SK-N-SH (cell line): ENCODE data around the gene CHL1. TPM values are rescaled to one million over a fixed set of nuclear protein-coding genes. Genes with fewer than 3 reads are reported as not detected.

Source experiments
- CTCF ChIA-PET: fragments of 300-600, 350-600 bp; formaldehyde crosslinking; extraction: SDS; loops from one replicate; lab custom pipeline; 2021; lab: Yijun Ruan, JAX
- POLR2A ChIA-PET: fragments of 350-600 bp; sonication (Branson Sonifier 250); formaldehyde crosslinking; extraction: SDS; loops from one replicate; lab custom pipeline; 2020; ENCODE audit warnings: antibody characterized with exemption, inconsistent platforms; lab: Yijun Ruan, JAX
- DNase-seq: peaks from one replicate; pipeline ENCODE4 v3.0.0; 2012
- H2AFZ ChIP-seq: fragments of 200-600 bp; sonication (generic); 2 replicates; pipeline ENCODE4 v1.8.1; 2016; ENCODE audit warnings: antibody characterized with exemption, mild to moderate bottlenecking, low read depth
- H3F3A ChIP-seq: fragments of 200-600 bp; sonication (generic); replicated peaks from 2 replicates; pipeline ENCODE3; 2016; ENCODE audit warnings: antibody characterized with exemption, mild to moderate bottlenecking; ENCODE audit not compliant: insufficient read depth
- H3K27ac ChIP-seq, 2 experiments: fragments of 200-500 bp in 1 of 2; fragments of 200-600 bp in 1 of 2; sonication (Bioruptor generic) in 1 of 2; sonication (generic), shearing (Covaris generic) in 1 of 2; 2 replicates each; pipeline versions ENCODE4 v1.5.1 to v1.6.1; 2014 to 2016; ENCODE audit warnings: low read depth in 2 of 2, inconsistent platforms in 1 of 2, low read length in 1 of 2, mild to moderate bottlenecking in 1 of 2, mixed read lengths in 1 of 2
- H3K27me3 ChIP-seq: fragments of 200-600 bp; sonication (generic), shearing (Covaris generic); 2 replicates; pipeline ENCODE4 v1.6.1; 2016; ENCODE audit warnings: mixed run types; ENCODE audit not compliant: insufficient read depth
- H3K36me3 ChIP-seq, 2 experiments: fragments of 200-500 bp in 1 of 2; fragments of 200-600 bp in 1 of 2; sonication (Bioruptor generic) in 1 of 2; sonication (generic) in 1 of 2; replicated peaks in 1 of 2; 2 replicates each; pipeline versions ENCODE3 to v1.5.1; 2014 to 2016; ENCODE audit warnings: low read length in 1 of 2, mild to moderate bottlenecking in 1 of 2; ENCODE audit not compliant: insufficient read depth in 2 of 2, control insufficient read depth in 1 of 2
- H3K4me1 ChIP-seq, 2 experiments: fragments of 200-500 bp in 1 of 2; fragments of 200-600 bp in 1 of 2; sonication (Bioruptor generic) in 1 of 2; sonication (generic), shearing (Covaris generic) in 1 of 2; 2 replicates each; pipeline versions ENCODE4 v1.5.1 to v1.6.1; 2014 to 2016; ENCODE audit warnings: low read depth in 1 of 2, low read length in 1 of 2, mixed run types in 1 of 2; ENCODE audit not compliant: insufficient read depth in 2 of 2, control insufficient read depth in 1 of 2
- H3K4me2 ChIP-seq: fragments of 200-600 bp; sonication (generic), shearing (Covaris generic); 2 replicates; pipeline ENCODE4 v1.6.1; 2017; ENCODE audit warnings: mixed run types
- H3K4me3 ChIP-seq, 2 experiments: fragments of 200-500 bp in 1 of 2; fragments of 200-600 bp in 1 of 2; sonication (Bioruptor generic) in 1 of 2; sonication (generic), shearing (Covaris generic) in 1 of 2; 2 replicates each; pipeline versions ENCODE4 v1.5.1 to v1.8.1; 2014 to 2016; ENCODE audit warnings: low read depth in 2 of 2, inconsistent platforms in 1 of 2, low read length in 1 of 2, mild to moderate bottlenecking in 1 of 2, mixed read lengths in 1 of 2, moderate library complexity in 1 of 2
- H3K79me2 ChIP-seq: fragments of 200-600 bp; sonication (generic); 2 replicates; pipeline ENCODE4 v1.8.1; 2017; ENCODE audit warnings: mild to moderate bottlenecking; ENCODE audit not compliant: insufficient read depth
- H3K9ac ChIP-seq: fragments of 200-600 bp; sonication (generic); 2 replicates; pipeline ENCODE4 v1.6.1; 2017; ENCODE audit warnings: mixed run types
- H3K9me2 ChIP-seq: fragments of 200-600 bp; sonication (generic); 2 replicates; pipeline ENCODE4 v1.6.1; 2017; ENCODE audit warnings: mixed run types
- H3K9me3 ChIP-seq: fragments of 200-600 bp; sonication (generic); 2 replicates; pipeline ENCODE4 v1.6.1; 2017; ENCODE audit warnings: mixed run types, mild to moderate bottlenecking, moderate library complexity
- H4K20me1 ChIP-seq: fragments of 200-600 bp; sonication (generic); 2 replicates; pipeline ENCODE4 v1.6.1; 2017; ENCODE audit warnings: mild to moderate bottlenecking, mixed run types; ENCODE audit not compliant: insufficient read depth
- ELF1 ChIP-seq: IDR thresholded peaks from 2 replicates; pipeline ENCODE4 v1.4.0; 2012
- EP300 ChIP-seq, 2 experiments: IDR thresholded peaks; 2 replicates each; pipeline versions ENCODE4 v1.4.0 to v1.6.1; 2012; ENCODE audit warnings: borderline replicate concordance in 1 of 2, low read depth in 1 of 2, low read length in 1 of 2
- FOXM1 ChIP-seq: IDR thresholded peaks from 2 replicates; pipeline ENCODE4 v1.4.0; 2012; ENCODE audit warnings: low read depth, mild to moderate bottlenecking
- GATA2 ChIP-seq: sonication (generic); formaldehyde crosslinking; IDR thresholded peaks from 2 replicates; pipeline ENCODE4 v1.5.0; 2020; ENCODE audit warnings: mild to moderate bottlenecking, missing genetic modification reagents
- JUND ChIP-seq: IDR thresholded peaks from 2 replicates; pipeline ENCODE4 v1.4.0; 2012
- POLR2AphosphoS5 ChIP-seq: IDR thresholded peaks from 2 replicates; pipeline ENCODE4 v1.6.1; 2012; ENCODE audit warnings: low read depth, low read length
- RCOR1 ChIP-seq: fragments of 150-350 bp; IDR thresholded peaks from 2 replicates; pipeline ENCODE4 v1.6.1; 2017; ENCODE audit warnings: antibody characterized with exemption, low read length
- SMC3 ChIP-seq: IDR thresholded peaks from 2 replicates; pipeline ENCODE4 v1.6.1; 2012; ENCODE audit warnings: low read depth, low read length, improper control_type of control experiment
- TEAD4 ChIP-seq: IDR thresholded peaks from 2 replicates; pipeline ENCODE4 v1.4.0; 2012; ENCODE audit warnings: mild to moderate bottlenecking, borderline replicate concordance; ENCODE audit not compliant: insufficient read depth
- WGBS: methylation state at CpG from one replicate; pipeline ENCODE4 v1.1.6; 2017; ENCODE audit warnings: low lambda C conversion rate; 5-methylcytosine and 5-hydroxymethylcytosine counted together
- polyA plus RNA-seq, 3 experiments: library from polyadenylated mRNA; depleted of rRNA; stranded (reverse); fragments of >200 nt; gene quantifications; 2 replicates each; pipeline ENCODE4 v1.2.3, GENCODE V29; 2012
- TF ChIP-seq, protein P1 (sequence below): IDR thresholded peaks from 2 replicates; pipeline ENCODE4 v1.6.1; 2012; ENCODE audit warnings: mild to moderate bottlenecking, low read depth, low read length, moderate library complexity

Gene CHL1
- polyA plus RNA-seq, 1 of the 3 experiments (the other 2 are of a cell fraction) = not detected

GRCh38 chr3:288417-288816, 91.9 kb downstream of the CHL1 start:
- POLR2A ChIA-PET = no interaction called here
- peak; percentile 35 for DNase-seq
- Histone ChIP-seq H3K4me2 (no peak overlapping the region), H3K9ac (no peak overlapping the region), H3K27me3 (no peaks in the 10 kb centered on the region), H3K4me1 (peaks cover 0 to 11% of the 10 kb centered on the region in 2 experiments; a peak in 2 of 4 replicates), H3K79me2 (no peaks in the 10 kb centered on the region), H3K4me3 (no peak overlapping the region), H3K9me3 (no peaks in the 10 kb centered on the region), H3K36me3 (no peaks in the 10 kb centered on the region), H2AFZ (no peak overlapping the region), H3K9me2 (no peaks in the 10 kb centered on the region)
- TF ChIP-seq JUND = no peak
- peak in 1 of 2 experiments; percentile 34; a peak in 1 of 4 replicates for TF ChIP-seq EP300 (IDR thresholded peaks at IDR 0.05; ENCODE audit: borderline replicate concordance in 1 of 2, low read depth in 1 of 2, low read length in 1 of 2)
- no peak for TF ChIP-seq TEAD4
- peak; percentile 80 for TF ChIP-seq GATA2 (CRISPR knock-in tag)
- TF ChIP-seq, all 33 proteins: peak for 2
- Histone ChIP-seq H3K27ac (no peak overlapping the region), H3F3A (no peaks in the 10 kb centered on the region), H4K20me1 (no peaks in the 10 kb centered on the region)
- CTCF ChIA-PET = no interaction called here
- 51% methylated on average over 4 of the region's 4 CpGs for WGBS

DNA sequence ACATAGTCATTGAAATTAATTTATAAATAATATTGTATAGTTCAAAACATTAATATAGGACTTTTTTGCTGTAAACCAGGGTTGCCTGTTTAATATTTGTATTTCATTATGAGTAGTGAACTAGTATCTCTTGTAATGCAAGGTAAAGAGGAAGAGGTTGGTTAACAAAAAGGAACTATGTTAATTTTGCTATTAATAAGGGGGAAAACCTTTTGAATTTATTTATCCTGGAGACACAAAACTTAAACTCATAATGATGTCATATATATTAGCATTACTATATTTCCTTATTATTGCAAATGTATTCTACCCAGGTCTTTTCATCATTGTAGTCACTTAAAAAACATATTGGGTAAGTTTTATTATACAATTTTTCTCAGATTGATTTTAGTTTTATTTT, 94.5 kb downstream of the CHL1 start:
- TF ChIP-seq, protein P1, sequence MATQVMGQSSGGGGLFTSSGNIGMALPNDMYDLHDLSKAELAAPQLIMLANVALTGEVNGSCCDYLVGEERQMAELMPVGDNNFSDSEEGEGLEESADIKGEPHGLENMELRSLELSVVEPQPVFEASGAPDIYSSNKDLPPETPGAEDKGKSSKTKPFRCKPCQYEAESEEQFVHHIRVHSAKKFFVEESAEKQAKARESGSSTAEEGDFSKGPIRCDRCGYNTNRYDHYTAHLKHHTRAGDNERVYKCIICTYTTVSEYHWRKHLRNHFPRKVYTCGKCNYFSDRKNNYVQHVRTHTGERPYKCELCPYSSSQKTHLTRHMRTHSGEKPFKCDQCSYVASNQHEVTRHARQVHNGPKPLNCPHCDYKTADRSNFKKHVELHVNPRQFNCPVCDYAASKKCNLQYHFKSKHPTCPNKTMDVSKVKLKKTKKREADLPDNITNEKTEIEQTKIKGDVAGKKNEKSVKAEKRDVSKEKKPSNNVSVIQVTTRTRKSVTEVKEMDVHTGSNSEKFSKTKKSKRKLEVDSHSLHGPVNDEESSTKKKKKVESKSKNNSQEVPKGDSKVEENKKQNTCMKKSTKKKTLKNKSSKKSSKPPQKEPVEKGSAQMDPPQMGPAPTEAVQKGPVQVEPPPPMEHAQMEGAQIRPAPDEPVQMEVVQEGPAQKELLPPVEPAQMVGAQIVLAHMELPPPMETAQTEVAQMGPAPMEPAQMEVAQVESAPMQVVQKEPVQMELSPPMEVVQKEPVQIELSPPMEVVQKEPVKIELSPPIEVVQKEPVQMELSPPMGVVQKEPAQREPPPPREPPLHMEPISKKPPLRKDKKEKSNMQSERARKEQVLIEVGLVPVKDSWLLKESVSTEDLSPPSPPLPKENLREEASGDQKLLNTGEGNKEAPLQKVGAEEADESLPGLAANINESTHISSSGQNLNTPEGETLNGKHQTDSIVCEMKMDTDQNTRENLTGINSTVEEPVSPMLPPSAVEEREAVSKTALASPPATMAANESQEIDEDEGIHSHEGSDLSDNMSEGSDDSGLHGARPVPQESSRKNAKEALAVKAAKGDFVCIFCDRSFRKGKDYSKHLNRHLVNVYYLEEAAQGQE = no peak
- no peak for TF ChIP-seq POLR2AphosphoS5
- TF ChIP-seq SMC3 = no peak
- TF ChIP-seq FOXM1 = no peak
- TF ChIP-seq ELF1 = no peak
- TF ChIP-seq TEAD4 = no peak
- no peak for TF ChIP-seq RCOR1
- no peaks in the 10 kb centered on the region for H3K9me3 ChIP-seq
- H3K27ac ChIP-seq = peak overlapping the region in 1 of 2 experiments; percentile 92; a peak in 1 of 4 replicates
- ChIA-PET POLR2A (no interaction called here), CTCF (interaction anchor here (1.0 to 1.4 kb wide), 3 partner anchors 9 to 246 kb away, joined by 3 read pairs; no protein-coding TSS in a partner anchor)
- no peaks in the 10 kb centered on the region for H3K27me3 ChIP-seq
- no peak overlapping the region for H3K4me2 ChIP-seq
- peaks cover 0 to 11% of the 10 kb centered on the region in 2 experiments; a peak in 2 of 4 replicates for H3K4me1 ChIP-seq
- H3K79me2 ChIP-seq = no peaks in the 10 kb centered on the region
- no peak for DNase-seq
- no peaks in the 10 kb centered on the region for H3K36me3 ChIP-seq
- H4K20me1 ChIP-seq = no peaks in the 10 kb centered on the region
- H3K9ac ChIP-seq = no peak overlapping the region
- no peaks in the 10 kb centered on the region for H3K9me2 ChIP-seq
- no peaks in the 10 kb centered on the region for H3F3A ChIP-seq
- no peak overlapping the region for H2AFZ ChIP-seq
- no peak overlapping the region for H3K4me3 ChIP-seq
